GM18508 (cell line): ENCODE results near the gene DKK2.

Source experiments
- ATAC-seq: cut with Tn5 transposase; IDR thresholded peaks from one replicate; pipeline ENCODE4 v1.9.1; 2021; ENCODE audit warnings: moderate number of reproducible peaks; ENCODE audit not compliant: insufficient read depth, unreplicated experiment

DKK2 gene

GRCh38 chr4:107035819-107036583 is at the start of gene DKK2:
TSS of gene DKK2 (minus strand) at chr4:107036313. CDS start at chr4:107035591, 722 bp downstream.
- ATAC-seq, result no peak

DNA sequence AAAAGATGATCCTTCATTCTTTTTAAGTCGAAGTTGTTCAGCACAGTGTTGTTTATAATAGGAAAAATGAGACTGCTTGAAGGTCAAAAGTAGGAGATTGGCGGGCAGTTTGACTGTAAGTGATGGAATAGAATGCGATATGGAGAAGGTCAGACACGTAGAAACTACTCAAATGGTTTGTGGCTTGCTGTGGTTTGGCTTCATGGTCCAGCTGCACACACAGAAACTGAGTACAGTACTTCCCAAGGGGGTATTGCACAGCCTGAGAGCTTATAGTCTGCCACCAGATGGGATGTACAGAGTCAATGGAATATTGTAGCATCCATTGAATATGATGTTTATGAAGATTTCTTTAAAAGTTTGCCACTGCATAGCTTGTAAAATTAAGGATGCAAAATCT is 41.1 kb upstream of the DKK2 start:
- no peak for ATAC-seq

- no peak for ATAC-seq
Observed at GRCh38 chr4:107072836-107073736, 37.0 kb upstream of the DKK2 start.

GRCh38 chr4:107071108-107071507 is 35.0 kb upstream of the DKK2 start:
- no peak for ATAC-seq

- no peak for ATAC-seq
Observed at GRCh38 chr4:107069049-107069448, 32.9 kb upstream of the DKK2 start.

GRCh38 chr4:107068116-107068515 is 32.0 kb upstream of the DKK2 start:
- no peak for ATAC-seq

GRCh38 chr4:107066621-107067020 is 30.5 kb upstream of the DKK2 start:
- no peak for ATAC-seq

- ATAC-seq, result no peak
Observed at GRCh38 chr4:107065201-107065600, 29.1 kb upstream of the DKK2 start.

GRCh38 chr4:107060388-107060787 is 24.3 kb upstream of the DKK2 start:
- no peak for ATAC-seq

DNA sequence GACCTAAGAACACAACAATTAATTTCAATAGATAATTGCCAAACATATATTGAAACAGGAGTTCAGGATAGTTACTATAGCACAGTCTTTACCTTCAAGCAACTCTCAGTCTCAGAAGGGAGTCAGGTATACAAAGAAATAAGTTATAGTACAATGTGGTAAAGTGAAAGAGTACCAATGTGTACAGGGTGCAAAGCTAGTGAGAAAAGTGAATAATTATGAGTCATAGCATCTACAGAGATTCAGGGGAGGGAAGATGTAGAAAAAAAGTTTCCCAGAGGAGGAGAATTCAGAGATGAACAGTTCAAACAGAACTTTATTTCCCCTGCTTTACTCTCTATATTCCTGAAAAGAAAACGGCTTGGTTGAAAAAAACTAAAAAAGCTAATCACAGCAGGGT is 22.7 kb upstream of the DKK2 start:
- ATAC-seq, result no peak

DNA sequence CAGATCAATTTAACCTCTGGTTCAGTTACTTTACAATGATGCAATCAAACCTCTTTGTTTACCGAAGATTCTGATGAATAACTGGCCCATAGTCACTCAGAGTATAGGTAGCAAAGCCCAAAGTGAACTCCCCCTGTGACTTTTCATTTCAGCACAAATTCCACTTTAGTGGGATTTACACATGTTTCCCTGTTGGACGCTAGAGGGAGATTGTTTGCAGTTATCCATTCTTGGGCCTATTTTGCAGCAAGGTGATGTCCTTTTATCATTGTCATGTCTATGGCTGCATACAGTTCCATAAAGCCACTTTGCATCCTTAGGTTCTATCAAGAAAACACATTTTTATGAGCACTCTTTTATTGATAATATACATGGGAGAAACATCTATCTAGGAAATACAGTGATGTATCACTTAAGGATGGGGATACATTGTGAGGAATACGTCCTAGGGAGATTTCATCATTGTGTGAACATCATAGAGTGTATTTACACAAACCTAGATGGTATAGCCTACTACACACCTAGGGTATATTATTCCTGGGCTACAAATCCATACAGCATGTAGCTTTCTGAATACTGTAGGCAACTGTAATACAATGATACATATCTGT is 14.5 kb upstream of the DKK2 start:
- ATAC-seq, result no peak

GRCh38 chr4:107046261-107046660 is 10.1 kb upstream of the DKK2 start:
- ATAC-seq, result no peak

- no peak for ATAC-seq
Observed at GRCh38 chr4:107044170-107044569, 8.1 kb upstream of the DKK2 start.

DNA sequence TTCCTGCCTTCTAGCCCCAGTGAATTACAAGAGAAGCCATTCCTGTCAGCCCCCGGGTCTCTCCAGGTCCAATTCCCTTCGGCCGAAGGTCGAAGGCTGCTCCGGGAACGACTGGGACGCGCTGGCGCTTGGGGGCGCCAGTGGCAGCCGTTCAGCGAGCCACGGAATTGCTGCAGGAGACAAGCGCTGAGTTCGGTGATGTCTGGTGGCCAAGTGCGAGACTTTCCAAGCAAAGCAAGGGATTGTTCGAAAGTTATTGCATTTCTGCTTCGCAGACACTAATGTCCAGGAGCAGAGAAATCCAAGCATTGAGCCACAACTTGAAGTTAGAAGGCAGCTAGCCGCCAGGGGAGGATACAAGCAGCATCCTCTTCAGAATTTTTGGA is 1.1 kb upstream of the DKK2 start:
- ATAC-seq, result no peak

GRCh38 chr4:107036584-107037198 is 578 bp upstream of the DKK2 start:
- no peak for ATAC-seq

DNA sequence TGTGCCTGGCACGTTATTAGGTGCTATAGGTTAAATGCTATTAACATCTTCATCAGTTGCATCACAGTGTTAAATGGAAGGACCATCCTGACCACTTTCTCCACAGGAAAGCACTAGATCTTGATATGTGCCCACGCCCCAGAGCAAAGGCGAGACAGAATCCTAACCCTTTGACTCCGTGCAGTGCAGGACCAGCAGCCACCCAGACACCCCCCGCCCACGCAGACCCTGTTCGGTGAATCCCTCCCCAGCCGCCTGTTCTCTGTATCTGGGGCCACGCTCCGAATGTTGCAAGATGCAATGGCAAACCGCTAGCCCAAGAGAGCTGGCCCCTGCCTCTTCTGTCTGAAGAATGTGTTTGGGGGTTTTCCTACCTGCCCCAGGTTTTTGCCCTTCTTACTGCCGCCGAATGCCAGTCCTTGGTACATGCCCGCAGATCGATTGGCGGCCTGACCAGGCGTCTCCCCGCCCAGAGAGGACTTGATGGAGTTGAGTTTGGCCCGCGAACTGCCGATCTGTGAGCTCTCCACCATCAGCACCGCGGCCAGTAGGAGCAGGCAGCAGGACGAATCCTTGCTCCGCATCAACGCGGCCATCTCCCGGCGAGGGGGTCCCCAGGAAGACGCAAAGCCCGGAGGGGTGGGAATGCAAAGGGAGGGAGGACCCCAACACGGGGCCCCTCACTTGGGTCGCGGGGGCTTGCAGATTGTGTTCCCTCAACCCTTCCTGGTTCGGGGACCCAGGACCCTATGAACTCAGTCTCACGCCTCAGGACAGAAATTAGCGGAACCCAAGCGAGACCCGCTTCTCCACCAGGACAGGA is 906 bp downstream of the DKK2 start:
- no peak for ATAC-seq

- ATAC-seq, result no peak
Observed at GRCh38 chr4:107034091-107034995, 1.8 kb downstream of the DKK2 start.

GRCh38 chr4:107027379-107027778 is 8.7 kb downstream of the DKK2 start:
- no peak for ATAC-seq

DNA sequence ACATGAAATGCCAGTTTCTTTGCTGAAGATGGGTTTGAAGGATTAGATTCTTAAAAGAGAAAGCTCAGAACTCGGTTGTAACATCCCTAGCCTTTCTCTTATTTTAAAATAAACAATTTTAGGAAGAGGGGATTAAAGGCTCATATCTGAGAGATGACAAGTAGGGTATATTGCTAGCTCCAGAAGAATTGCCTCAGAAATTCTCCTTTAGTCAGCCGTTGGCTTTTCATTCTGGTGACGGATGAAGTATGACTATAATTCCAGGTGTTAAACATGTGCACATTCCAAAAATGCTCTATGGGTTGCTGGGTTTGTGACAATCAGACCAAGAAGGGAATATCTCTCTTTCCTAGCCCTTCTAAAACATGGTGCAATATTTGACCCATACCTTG is 17.8 kb downstream of the DKK2 start:
- ATAC-seq, result no peak
